ENCODE results near the gene MMAB. TPM values are rescaled to one million over a fixed set of nuclear protein-coding genes. Genes with fewer than 3 reads are reported as not detected.

MMAB gene
- total RNA-seq, 1 experiment from 2014 or later = 24.3 TPM

DNA sequence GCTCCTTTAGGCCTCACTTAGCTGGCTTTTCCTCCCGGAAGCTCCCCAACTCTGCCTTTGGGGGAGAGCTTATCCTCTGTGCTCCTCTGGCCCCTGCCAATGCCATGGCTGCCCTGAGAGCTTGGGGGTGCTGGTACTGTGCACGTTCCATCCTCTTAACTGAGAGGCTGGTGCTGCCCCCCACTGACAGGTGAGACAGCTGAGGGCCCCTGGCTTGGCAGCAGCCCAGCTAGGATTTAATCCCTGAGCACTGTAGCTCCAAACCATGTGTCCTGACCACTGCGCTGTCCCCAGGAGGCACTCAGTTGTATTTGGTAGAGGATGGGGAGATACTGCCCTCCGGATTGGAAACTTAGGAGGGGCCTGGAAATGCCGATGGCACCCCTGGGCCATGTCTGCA is 49.8 kb downstream of the MMAB start:
- H3K4me1 Mint-ChIP-seq = peaks cover 17 to 47% of the 10 kb centered on the region in 2 experiments
- no CpG with 5 or more reads among the region's 5 CpGs for WGBS (ENCODE audit: extremely low coverage, insufficient read length, low lambda C conversion rate)
- no peak overlapping the region for H3K4ac ChIP-seq (ENCODE audit: low read depth, low read length)
- H3K9me3 ChIP-seq (ENCODE audit: control insufficient read depth, low read depth, low read length) = no peaks in the 10 kb centered on the region
- no peak overlapping the region for H3K4me2 ChIP-seq (ENCODE audit: insufficient read depth, insufficient read length, low read length)
- no peaks in the 10 kb centered on the region for H4K20me1 ChIP-seq (ENCODE audit: control insufficient read depth, insufficient read depth, insufficient read length)
- no peaks in the 10 kb centered on the region for H3K27me3 Mint-ChIP-seq (ENCODE audit: low read depth)
- no peak overlapping the region for H3K14ac ChIP-seq (ENCODE audit: insufficient read depth, low read length)
- H3K23ac ChIP-seq (ENCODE audit: insufficient read length, low read depth, low read length) = no peak overlapping the region
- H2AK5ac ChIP-seq (ENCODE audit: insufficient read length, low read length) = no peak overlapping the region
- H3K79me1 ChIP-seq (ENCODE audit: insufficient read depth, low read depth, low read length, poor library complexity, severe bottlenecking) = no peaks in the 10 kb centered on the region
- H3K4me3 Mint-ChIP-seq = no peak overlapping the region
- H2BK120ac ChIP-seq (ENCODE audit: low read depth, low read length, poor library complexity, severe bottlenecking) = no peak overlapping the region
- no peaks in the 10 kb centered on the region for H3K9me3 Mint-ChIP-seq
- no peak overlapping the region for H2BK5ac ChIP-seq (ENCODE audit: insufficient read length, low read length)
- no peak overlapping the region for H2AFZ ChIP-seq (ENCODE audit: low read length)
- no peaks in the 10 kb centered on the region for H3K79me2 ChIP-seq (ENCODE audit: insufficient read depth, low read length)
- H3K18ac ChIP-seq (ENCODE audit: insufficient read length, low read depth, low read length) = no peak overlapping the region
- H3T11ph ChIP-seq (ENCODE audit: low read length) = no peak overlapping the region
- H4K5ac ChIP-seq (ENCODE audit: insufficient read length, low read depth, low read length) = no peak overlapping the region
- DNase-seq = no peak
- peaks cover 7 to 44% (median 39%) of the 10 kb centered on the region in 3 experiments for H3K36me3 Mint-ChIP-seq (ENCODE audit: insufficient read depth in 1 of 3, low read depth in 3 of 3)
- H3K56ac ChIP-seq (ENCODE audit: insufficient read length, low read depth, low read length) = no peak overlapping the region
- H2BK12ac ChIP-seq (ENCODE audit: insufficient read length, low read depth, low read length) = no peak overlapping the region
- H2BK15ac ChIP-seq (ENCODE audit: low read depth, low read length) = no peak overlapping the region
- H3K27ac ChIP-seq (ENCODE audit: insufficient read length, low read depth, low read length) = no peak overlapping the region
- H4K8ac ChIP-seq (replicated peaks; ENCODE audit: insufficient read length, low read depth, low read length) = no peak overlapping the region
- no peaks in the 10 kb centered on the region for H3K27me3 ChIP-seq (ENCODE audit: insufficient read depth, low read length)
- H3K27ac Mint-ChIP-seq = no peak overlapping the region; a peak in 3 of 7 replicates
- H3K4me1 ChIP-seq (ENCODE audit: insufficient read depth, low read length) = no peaks in the 10 kb centered on the region
- H2BK20ac ChIP-seq (ENCODE audit: low read depth, low read length, poor library complexity, severe bottlenecking) = no peak overlapping the region
- H3K23me2 ChIP-seq (ENCODE audit: insufficient read length, low read depth, low read length, poor library complexity, severe bottlenecking) = no peaks in the 10 kb centered on the region
- TF ChIP-seq, protein P1, sequence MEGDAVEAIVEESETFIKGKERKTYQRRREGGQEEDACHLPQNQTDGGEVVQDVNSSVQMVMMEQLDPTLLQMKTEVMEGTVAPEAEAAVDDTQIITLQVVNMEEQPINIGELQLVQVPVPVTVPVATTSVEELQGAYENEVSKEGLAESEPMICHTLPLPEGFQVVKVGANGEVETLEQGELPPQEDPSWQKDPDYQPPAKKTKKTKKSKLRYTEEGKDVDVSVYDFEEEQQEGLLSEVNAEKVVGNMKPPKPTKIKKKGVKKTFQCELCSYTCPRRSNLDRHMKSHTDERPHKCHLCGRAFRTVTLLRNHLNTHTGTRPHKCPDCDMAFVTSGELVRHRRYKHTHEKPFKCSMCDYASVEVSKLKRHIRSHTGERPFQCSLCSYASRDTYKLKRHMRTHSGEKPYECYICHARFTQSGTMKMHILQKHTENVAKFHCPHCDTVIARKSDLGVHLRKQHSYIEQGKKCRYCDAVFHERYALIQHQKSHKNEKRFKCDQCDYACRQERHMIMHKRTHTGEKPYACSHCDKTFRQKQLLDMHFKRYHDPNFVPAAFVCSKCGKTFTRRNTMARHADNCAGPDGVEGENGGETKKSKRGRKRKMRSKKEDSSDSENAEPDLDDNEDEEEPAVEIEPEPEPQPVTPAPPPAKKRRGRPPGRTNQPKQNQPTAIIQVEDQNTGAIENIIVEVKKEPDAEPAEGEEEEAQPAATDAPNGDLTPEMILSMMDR (conservative IDR thresholded peaks at IDR 0.05) = no peak
- H4K91ac ChIP-seq (ENCODE audit: insufficient read length, low read depth, low read length) = no peak overlapping the region
- H3K9ac ChIP-seq (ENCODE audit: extremely low read depth, insufficient read length, low read length) = no peak overlapping the region
